ENCODE measurements around the gene SLC22A23. TPM values are rescaled to one million over a fixed set of nuclear protein-coding genes. Genes with fewer than 3 reads are reported as not detected.
A peak's percentile ranks its signal among the peaks of the same experiment; 100 is the strongest.

The SLC22A23 gene
- total RNA-seq, 1 experiment from 2014 or later, result 8.2 TPM

GRCh38 chr6:3285049-3285639 lies 171.7 kb downstream of the SLC22A23 start:
- DNase-seq (ENCODE audit: low spot score), result no peak

GRCh38 chr6:3284436-3284876 lies 172.4 kb downstream of the SLC22A23 start:
- no peak for DNase-seq (ENCODE audit: low spot score)

GRCh38 chr6:3283641-3284435 lies 173.0 kb downstream of the SLC22A23 start:
- DNase-seq (ENCODE audit: low spot score), result no peak

- no peak for DNase-seq (ENCODE audit: low spot score)
Observed at GRCh38 chr6:3283241-3283640, 173.6 kb downstream of the SLC22A23 start.

GRCh38 chr6:3282476-3283236 lies 174.2 kb downstream of the SLC22A23 start:
- no peak for DNase-seq (ENCODE audit: low spot score)

GRCh38 chr6:3281631-3282475 lies 175.0 kb downstream of the SLC22A23 start:
- peak; percentile 98 for DNase-seq (ENCODE audit: low spot score)

GRCh38 chr6:3280866-3281465 lies 175.9 kb downstream of the SLC22A23 start:
- DNase-seq (ENCODE audit: low spot score), result no peak

- no peak for DNase-seq (ENCODE audit: low spot score)
Observed at GRCh38 chr6:3280091-3280490, 176.8 kb downstream of the SLC22A23 start.

- no peak for DNase-seq (ENCODE audit: low spot score)
Observed at GRCh38 chr6:3278691-3279090, 178.2 kb downstream of the SLC22A23 start.

GRCh38 chr6:3277851-3278416 lies 178.9 kb downstream of the SLC22A23 start:
- no peak for DNase-seq (ENCODE audit: low spot score)

- no peak for DNase-seq (ENCODE audit: low spot score)
Observed at GRCh38 chr6:3277251-3277650, 179.6 kb downstream of the SLC22A23 start.

GRCh38 chr6:3276174-3277167 lies 180.4 kb downstream of the SLC22A23 start:
- DNase-seq (ENCODE audit: low spot score), result no peak

- no peak for DNase-seq (ENCODE audit: low spot score)
Observed at GRCh38 chr6:3273707-3274521, 182.9 kb downstream of the SLC22A23 start.

- DNase-seq (ENCODE audit: low spot score), result no peak
Observed at GRCh38 chr6:3272911-3273547, 183.8 kb downstream of the SLC22A23 start.

- DNase-seq (ENCODE audit: low spot score), result no peak
Observed at GRCh38 chr6:3271756-3272155, 185.1 kb downstream of the SLC22A23 start.

GRCh38 chr6:3270258-3270657 lies 186.6 kb downstream of the SLC22A23 start:
- DNase-seq (ENCODE audit: low spot score), result no peak

GRCh38 chr6:3269281-3269975 lies 187.4 kb downstream of the SLC22A23 start:
- DNase-seq (ENCODE audit: low spot score), result no peak

- DNase-seq (ENCODE audit: low spot score), result no peak
Observed at GRCh38 chr6:3268680-3269079, 188.2 kb downstream of the SLC22A23 start.

All from A172 (cell line).